Stimulated activated CD4-positive, alpha-beta T cell treated with anti-CD3 and anti-CD28 coated beads, Interleukin-1b, Interleukin-23, amount 100 ng/mL, for 1 hour (primary cell): ENCODE data around the gene LIN9.
"Not testable (repeated sequence)": the region's sequence is repeated elsewhere in the genome, so short reads cannot be mapped to it uniquely, and the experiment has no call there.

Experiments
- DNase-seq, 2 donors: peaks; one replicate each; pipeline ENCODE4 v3.0.0-alpha.2; 2020; ENCODE audit warnings: low read depth in 2 of 2

LIN9 gene, protein sequence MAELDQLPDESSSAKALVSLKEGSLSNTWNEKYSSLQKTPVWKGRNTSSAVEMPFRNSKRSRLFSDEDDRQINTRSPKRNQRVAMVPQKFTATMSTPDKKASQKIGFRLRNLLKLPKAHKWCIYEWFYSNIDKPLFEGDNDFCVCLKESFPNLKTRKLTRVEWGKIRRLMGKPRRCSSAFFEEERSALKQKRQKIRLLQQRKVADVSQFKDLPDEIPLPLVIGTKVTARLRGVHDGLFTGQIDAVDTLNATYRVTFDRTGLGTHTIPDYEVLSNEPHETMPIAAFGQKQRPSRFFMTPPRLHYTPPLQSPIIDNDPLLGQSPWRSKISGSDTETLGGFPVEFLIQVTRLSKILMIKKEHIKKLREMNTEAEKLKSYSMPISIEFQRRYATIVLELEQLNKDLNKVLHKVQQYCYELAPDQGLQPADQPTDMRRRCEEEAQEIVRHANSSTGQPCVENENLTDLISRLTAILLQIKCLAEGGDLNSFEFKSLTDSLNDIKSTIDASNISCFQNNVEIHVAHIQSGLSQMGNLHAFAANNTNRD

GRCh38 chr1:226308723-226309397 is at the start of gene LIN9:
LIN9 (minus strand) TSS chr1:226309164; CDS start chr1:226309139, 25 bp downstream.
- peak; percentile 73 to 86 for DNase-seq

DNA sequence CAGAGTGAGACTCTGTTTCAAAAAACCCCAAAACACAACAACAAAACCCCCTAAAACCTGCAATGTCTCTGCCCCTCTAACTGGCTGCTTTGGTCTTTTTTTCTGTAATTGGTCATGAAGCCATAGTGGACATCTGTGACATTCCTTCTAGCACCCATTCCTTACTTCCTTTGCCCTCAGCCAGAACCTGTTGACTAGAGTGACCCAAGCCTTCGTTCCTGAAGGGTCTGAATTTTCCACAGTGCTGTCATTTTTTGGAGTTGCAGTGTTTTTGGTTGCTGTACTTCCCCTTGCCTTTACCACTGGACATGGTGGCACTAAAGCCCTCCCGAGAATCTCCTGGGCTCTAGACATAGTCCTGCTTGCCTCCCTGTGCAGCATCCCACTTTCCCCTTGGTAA is 48.5 kb upstream of the LIN9 start:
- no peak for DNase-seq

GRCh38 chr1:226355669-226356551 is 46.9 kb upstream of the LIN9 start:
- no peak for DNase-seq

DNA sequence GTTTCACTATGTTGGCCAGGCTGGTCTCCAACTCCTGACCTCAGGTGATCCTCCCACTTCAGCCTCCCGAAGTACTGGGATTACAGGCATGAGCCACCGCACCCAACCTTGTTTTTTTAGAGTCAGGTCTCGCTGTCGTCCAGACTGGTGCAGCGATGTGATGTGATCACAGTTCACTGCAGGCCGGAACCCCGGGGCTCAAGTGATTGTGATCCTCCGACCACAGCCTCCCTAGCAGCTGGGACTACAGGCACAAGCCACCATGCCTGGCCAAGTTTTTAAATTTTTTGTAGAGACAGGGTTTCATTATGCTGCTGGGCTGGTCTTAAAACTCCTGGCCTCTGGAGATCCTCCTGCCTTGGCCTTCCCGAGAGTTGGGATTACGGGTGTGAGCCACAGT is 46.1 kb upstream of the LIN9 start:
- no peak for DNase-seq

- no peak for DNase-seq
These were observed 44.9 kb upstream of the LIN9 start for GRCh38 chr1:226353698-226354525.

DNA sequence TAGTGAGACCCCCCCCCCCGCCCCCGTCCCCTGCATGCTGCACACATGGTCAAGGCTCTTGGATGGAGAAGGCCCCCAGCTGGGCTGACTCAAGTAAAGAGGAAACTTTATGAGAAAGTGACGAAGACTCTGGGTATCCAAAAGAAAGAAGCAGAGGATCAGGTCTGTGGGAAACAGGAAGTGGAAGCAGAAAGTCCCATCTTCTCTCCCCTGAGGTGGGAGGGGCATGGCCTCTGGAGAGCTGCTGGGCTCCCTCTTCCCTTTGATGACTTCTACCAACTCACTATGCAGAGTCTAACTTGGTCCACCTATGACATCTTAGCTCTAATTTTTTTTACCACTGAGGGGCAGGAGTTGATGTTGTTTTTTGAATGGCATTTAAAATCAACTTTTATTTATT is 42.7 kb upstream of the LIN9 start:
- DNase-seq: no peak

DNA sequence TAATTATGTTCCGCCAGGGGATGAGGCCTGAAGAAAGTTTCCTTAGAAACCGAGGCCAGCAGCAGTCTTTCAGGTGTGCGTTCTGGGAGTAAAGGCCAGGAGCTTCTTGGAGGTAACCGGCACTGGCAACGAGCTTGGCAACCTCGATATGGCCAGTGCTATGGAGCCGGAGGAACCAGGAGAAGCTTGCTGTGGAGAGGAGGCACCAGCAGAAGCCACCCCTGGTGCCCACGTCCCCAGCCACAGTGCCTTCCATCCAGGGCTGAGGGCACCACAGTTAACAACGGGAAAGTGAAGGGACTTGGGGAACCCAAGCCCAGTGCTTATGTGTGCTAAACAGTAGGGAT is 41.5 kb upstream of the LIN9 start:
- DNase-seq: no peak

- DNase-seq: no peak
These were observed 41.0 kb upstream of the LIN9 start for GRCh38 chr1:226349801-226350518.

GRCh38 chr1:226349081-226349480 is 40.1 kb upstream of the LIN9 start:
- no peak for DNase-seq

- no peak for DNase-seq
These were observed 35.7 kb upstream of the LIN9 start for GRCh38 chr1:226344441-226345259.

DNA sequence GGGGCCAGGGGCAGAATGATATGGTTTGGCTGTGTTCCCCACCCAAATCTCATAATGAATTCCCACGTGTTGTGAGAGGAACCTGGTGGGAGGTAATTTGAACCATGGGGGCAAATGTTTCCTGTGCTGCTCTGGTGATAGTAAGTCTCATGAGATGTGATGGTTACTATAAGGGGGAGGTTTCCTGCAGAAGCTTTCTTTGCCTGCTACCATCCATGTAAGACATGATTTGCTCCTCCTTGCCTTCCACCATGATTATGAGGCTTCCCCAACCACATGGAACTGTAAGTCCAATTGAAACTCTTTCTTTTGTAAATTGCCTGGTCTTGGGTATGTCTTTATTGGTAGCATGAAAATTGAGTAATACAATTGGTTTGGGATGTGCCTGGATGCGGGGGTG is 33.7 kb upstream of the LIN9 start:
- DNase-seq: no peak

DNA sequence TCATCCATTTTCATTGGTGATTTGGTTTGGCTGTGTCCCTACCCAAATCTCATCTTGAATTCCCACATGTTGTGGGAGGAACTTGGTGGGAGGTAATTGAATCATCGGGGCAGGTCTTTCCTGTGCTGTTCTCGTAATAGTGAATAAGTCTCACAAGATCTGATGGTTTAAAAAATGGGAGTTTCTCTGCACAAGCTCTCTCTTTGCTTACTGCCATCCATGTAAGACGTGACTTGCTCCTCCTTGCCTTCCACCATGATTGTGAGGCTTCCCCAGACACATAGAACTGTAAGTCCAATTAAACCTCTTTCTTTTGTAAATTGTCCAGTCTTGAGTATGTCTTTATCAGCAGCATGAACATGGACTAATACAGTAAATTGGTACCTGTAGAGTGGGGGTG is 31.1 kb upstream of the LIN9 start:
- DNase-seq: not testable (repeated sequence)

DNA sequence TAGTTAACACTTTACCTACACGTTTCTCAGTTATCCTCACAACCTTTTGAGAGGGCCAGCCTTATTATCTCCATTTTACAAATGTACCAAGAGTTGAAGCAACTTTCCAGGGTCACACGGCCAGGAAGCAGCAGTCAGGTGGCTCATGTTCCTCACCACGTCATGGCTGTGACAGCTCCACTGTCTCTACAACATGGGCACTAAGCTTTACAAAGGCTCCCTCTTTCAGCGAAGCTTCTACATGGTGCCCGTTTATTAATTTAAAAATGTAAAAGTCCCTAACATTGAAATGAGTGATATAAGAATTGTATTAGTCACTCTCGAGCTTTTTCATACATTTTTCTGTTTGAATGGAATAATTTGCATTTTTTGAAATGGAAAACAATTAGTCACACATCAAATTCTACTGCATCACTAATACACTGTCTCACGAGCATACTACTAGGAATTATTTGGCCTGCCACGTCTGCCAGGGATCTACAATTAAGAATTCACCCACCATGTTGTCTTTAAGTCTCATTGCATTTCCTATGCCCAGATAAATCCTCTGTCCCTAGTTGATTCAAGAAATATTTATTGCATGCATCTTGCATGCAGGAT is 28.4 kb upstream of the LIN9 start:
- no peak for DNase-seq

DNA sequence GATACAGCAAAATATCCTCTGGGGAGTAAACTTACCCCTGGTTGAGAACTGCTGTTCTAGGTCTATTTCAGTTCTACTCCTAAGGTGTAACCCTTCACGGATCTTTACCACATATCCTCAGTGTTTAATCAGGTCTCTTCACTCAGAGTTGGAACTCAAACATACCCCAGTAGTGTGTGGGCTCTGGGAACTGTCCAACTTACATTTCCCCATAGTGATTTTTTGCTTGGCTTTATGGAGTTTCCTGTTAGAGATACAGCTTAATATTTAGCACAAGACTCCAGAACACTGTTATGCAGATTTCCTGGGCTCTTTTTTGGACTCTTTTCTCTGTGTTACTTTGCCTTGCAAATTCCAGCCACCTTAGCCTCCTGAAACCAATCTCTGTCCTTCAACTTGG is 26.7 kb upstream of the LIN9 start:
- DNase-seq: no peak

DNA sequence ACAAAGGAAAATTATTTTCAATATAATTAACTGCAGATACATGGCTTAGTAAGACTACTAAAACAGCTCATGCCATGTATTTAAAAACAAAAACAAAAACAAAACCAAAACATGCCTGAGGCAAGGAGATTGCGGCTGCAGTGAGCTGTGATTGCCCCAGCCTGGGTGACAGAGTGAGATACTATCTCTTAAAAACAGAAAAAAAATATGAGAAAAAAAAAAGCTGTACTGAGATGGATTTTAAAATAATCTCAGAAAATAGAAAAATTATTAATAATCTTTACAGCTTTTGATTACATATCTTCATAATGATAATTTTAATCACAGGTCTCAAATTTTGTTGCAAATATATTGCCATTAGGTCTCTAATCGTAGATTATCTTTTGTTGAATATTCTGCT is 24.0 kb upstream of the LIN9 start:
- DNase-seq: no peak

GRCh38 chr1:226329237-226329636 is 20.3 kb upstream of the LIN9 start:
- DNase-seq: no peak

DNA sequence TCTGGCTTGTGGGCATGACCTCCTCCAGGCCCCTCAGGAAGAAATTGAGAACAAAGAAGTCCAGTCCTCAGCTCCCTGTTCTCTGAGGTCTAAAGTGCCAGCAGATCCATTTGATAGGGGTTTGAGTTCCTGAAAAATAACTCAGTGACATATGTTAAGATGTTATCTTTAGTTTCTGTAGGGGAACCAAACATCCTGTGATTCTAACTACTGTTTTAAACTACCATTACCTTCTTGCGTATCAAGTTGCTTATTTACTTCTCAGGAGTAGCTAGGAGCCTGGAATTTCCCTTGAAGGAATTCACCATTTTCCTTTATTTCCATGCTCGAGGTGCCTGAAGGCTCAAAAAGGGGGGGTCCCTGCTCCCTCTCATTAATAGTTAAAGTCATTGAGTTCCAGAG is 18.8 kb upstream of the LIN9 start:
- DNase-seq: no peak

GRCh38 chr1:226325178-226325577 is 16.2 kb upstream of the LIN9 start:
- no peak for DNase-seq

- no peak for DNase-seq
These were observed 15.5 kb upstream of the LIN9 start for GRCh38 chr1:226324479-226324878.
